HG03135 (cell line): ENCODE data around the gene RNASE7.

ENCODE experiments used
- ATAC-seq: cut with Tn5 transposase; IDR thresholded peaks from one replicate; pipeline ENCODE4 v1.9.1; 2021; ENCODE audit warnings: mild to moderate bottlenecking, moderate library complexity; ENCODE audit not compliant: unreplicated experiment

The RNASE7 gene

DNA sequence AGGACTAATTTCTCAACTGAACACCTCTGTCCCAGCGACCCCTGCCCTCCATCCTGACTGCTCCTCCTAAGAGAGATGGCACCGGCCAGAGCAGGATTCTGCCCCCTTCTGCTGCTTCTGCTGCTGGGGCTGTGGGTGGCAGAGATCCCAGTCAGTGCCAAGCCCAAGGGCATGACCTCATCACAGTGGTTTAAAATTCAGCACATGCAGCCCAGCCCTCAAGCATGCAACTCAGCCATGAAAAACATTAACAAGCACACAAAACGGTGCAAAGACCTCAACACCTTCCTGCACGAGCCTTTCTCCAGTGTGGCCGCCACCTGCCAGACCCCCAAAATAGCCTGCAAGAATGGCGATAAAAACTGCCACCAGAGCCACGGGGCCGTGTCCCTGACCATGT is 756 bp downstream of the RNASE7 start:
- ATAC-seq = no peak

GRCh38 chr14:21043387-21043973 is 1.3 kb downstream of the RNASE7 start:
- ATAC-seq = no peak

- ATAC-seq = no peak
Observed at GRCh38 chr14:21043974-21044618, 1.9 kb downstream of the RNASE7 start.

DNA sequence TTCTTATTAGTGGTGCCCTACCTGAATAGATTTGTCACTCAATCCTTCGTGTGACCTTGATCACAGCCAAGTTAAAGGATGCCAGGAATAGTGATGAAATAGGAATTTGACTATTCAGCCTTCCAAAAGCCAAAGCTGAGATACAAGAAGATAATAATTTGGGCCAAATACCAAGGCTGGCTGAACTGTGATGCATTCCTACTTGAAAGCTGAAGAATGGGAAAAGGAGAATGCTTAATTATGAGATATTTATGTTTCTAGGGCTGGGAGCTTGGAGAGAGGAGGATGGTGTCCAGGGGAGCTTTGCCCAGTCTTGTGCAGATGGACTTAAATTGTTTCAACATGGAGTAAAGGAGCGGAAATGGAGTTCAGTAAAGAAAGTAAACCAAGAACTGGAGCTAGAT is 5.2 kb downstream of the RNASE7 start:
- no peak for ATAC-seq

DNA sequence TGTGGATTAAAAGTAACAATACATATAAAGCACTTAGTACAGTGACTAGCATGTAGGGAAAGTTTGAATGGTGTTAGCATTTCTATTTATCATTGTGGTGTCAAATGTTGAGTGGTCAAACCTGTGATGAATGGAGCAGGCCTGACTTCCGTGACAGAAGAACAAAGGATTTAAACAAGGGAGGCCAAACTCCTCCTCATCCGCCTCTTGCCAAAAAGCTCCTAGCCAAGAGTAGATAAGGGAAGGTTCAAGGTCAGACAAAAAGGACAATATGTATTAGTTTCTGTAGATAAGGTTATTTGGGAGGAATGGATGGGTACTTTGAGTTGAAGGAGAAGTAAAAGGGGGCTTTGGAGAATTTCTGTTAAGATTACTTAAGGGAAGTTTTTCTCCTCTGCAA is 6.5 kb downstream of the RNASE7 start:
- no peak for ATAC-seq

DNA sequence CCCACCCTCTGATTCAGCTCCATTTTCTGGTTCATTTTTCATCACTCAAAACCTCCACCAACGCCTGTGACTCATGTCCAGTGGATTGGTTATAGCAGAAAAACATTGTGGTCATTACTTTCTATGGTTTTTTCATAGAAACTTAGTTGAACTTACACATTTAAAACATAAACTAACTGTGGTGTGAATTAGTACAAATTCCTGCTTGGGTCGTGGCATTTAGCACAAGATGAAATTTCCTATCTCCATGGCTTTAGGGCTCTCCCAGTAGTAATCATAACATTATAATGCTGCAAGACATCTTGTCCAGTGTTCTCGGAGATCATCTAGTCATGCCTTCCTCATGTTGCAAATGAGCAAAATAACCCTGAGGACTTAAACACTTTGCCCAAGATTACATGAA is 7.1 kb downstream of the RNASE7 start:
- ATAC-seq = no peak

- ATAC-seq = no peak
Observed at GRCh38 chr14:21050597-21050996, 8.4 kb downstream of the RNASE7 start.

- no peak for ATAC-seq
Observed at GRCh38 chr14:21053184-21054122, 11.3 kb downstream of the RNASE7 start.

GRCh38 chr14:21054123-21054767 is 12.1 kb downstream of the RNASE7 start:
- no peak for ATAC-seq

GRCh38 chr14:21054768-21055145 is 12.6 kb downstream of the RNASE7 start:
- ATAC-seq = no peak

- ATAC-seq = no peak
Observed at GRCh38 chr14:21055432-21056117, 13.4 kb downstream of the RNASE7 start.

DNA sequence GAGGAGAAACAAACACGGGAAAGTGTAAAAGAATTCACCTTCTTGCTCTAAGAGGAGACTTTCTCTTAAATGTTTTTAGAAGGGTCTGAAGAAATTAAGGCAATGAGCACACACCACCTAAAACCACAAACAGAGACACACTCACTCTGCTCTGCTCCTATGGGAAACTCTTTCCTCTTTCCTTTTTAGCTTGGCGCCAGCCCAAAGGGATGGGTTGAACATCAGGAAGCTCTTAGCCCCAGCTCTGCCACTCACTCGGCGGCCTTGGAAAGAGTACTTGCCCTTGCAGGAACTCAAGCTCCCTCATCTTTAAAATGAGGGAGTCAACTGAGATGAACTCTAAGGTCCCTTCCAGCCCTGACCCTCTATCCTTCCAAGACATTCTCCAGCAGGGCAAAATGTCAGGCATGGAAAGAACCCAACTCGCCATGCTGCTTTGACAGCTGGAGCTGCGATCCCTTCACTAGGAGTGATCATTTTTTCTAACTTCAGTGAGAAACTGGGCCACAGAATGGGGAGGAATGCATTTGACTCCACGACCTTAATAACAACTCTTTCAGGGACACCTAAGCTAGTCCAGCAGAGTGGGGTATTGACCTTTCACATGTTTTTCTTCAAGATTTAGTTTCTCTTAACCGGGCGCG is 14.5 kb downstream of the RNASE7 start:
- ATAC-seq = no peak

- no peak for ATAC-seq
Observed at GRCh38 chr14:21057803-21058675, 15.9 kb downstream of the RNASE7 start, which contains the start of gene RNASE8. TSS of gene RNASE8 (plus strand) at chr14:21057822. CDS start at chr14:21057893, 71 bp downstream.

DNA sequence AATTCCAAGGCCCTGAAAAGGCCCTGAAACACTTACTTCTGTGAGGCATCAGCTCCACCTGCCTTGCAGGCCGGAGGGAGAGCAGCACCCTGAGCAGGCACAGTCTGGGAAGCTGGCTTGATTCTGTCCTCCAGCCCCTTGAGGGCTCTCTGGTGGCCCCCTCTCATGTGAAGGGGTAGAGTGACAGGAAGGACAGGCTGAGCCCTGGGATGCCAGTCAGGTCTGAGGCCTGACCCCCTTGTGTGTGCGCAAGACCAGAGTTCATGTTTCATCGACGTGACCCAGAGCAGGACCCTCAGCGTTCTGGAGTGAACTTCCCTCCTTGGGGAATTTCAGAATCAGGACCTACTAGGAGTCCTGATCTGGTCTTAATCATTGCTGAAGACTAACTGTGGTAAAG is 16.7 kb downstream of the RNASE7 start:
- no peak for ATAC-seq

DNA sequence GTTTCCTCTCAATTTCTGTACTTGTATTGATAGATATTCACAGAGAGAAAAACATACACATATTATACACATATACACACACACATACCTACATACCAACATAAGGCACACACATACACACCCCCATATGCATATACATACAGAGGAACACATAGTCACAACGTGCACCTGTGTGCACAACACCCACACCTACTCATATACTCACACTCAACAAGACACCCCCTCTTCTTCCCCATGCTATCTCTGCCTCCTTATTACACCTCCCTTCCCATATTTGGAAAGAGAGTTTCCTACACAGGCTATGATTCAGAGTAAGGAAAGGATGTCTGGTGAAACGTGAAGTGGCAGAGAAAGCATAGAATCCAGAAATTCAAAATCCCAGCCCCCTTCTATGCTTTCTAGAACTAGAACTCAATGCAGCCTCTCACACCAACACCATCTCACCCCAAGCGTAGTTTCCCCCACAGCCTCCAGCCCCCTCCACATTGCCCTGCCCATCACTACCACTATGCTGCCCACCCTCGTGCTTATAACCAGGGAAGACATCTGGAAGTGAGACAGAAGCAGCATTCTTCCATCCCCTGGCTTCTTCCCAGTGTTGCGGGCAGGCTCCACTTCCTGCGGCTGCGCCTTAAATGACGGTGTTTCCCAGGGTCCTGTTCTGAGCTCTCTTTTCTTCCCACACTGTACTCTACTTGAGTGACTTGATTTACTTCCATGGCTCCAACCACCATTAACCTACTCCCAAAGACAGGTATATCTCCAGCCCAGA is 17.9 kb downstream of the RNASE7 start:
- no peak for ATAC-seq

GRCh38 chr14:21060614-21061346 is 18.6 kb downstream of the RNASE7 start:
- no peak for ATAC-seq

DNA sequence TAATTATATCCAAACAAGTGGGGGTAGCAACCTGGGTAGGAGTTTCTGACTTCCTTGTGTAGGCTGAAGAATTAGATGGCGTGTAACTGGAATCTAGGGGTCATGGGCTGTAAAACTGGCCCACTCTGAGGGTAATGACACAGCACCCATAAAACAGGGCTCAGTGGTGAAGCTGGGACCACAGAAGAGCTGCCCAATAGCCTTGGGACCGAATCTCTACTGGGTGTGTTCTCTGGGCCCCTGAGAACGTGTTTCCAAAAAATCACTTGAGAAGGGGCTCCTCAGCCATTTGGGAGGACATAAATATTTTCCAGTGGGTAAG is 19.1 kb downstream of the RNASE7 start:
- ATAC-seq = no peak

GRCh38 chr14:21063479-21063878 is 21.3 kb downstream of the RNASE7 start:
- ATAC-seq = no peak
